ENCODE measurements around the gene MYB.
A peak's percentile ranks its signal among the peaks of the same experiment; 100 is the strongest.

The MYB gene

DNA sequence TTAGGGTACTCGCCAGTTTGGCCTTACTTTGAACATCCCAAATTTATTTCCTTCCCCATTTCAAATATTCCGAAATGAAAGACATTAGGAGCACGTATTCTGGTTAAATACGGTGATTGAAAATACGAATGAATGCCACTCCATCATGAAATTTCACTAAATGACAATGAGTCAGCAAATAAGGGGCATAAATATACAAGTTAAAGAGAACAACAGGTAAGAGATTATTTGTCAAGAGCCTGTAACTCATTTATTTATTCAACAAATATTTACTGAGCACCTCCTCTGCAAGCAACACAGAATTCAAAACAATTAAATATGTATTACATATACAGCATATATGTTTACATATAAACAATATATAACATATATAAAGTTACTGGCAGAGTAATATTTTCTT is 44.8 kb downstream of the MYB start:
- DNase-seq (ENCODE audit: low read depth): no peak
- TF ChIP-seq, protein P1, sequence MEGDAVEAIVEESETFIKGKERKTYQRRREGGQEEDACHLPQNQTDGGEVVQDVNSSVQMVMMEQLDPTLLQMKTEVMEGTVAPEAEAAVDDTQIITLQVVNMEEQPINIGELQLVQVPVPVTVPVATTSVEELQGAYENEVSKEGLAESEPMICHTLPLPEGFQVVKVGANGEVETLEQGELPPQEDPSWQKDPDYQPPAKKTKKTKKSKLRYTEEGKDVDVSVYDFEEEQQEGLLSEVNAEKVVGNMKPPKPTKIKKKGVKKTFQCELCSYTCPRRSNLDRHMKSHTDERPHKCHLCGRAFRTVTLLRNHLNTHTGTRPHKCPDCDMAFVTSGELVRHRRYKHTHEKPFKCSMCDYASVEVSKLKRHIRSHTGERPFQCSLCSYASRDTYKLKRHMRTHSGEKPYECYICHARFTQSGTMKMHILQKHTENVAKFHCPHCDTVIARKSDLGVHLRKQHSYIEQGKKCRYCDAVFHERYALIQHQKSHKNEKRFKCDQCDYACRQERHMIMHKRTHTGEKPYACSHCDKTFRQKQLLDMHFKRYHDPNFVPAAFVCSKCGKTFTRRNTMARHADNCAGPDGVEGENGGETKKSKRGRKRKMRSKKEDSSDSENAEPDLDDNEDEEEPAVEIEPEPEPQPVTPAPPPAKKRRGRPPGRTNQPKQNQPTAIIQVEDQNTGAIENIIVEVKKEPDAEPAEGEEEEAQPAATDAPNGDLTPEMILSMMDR (IDR thresholded peaks at IDR 0.05; ENCODE audit: low read depth, low read length, missing control alignments): no peak
- H3K4me3 ChIP-seq (ENCODE audit: low read depth, low read length): no peak overlapping the region
- in situ Hi-C loops (cut with HindIII; ENCODE audit: low sequenced_read_pairs): no loop called here

DNA sequence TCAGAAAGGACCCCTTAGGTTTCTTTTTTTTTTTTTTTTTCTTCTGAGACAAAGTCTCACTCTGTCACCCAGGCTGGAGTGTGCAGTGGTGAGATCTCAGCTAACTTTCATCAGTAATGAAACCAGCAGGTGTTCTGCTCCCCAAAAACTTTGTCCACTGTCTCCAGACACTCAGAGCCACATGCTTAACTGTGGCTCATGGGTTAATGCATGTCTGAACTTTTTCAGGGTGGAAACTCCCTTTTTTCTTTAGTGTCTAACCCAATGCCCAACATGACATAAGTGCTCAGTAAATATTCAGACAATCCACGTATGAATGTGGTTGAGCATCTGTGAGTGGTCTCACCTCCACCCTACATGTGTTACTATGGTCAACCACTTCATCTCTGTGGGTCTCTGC is 45.4 kb downstream of the MYB start:
- TF ChIP-seq, protein P1 (IDR thresholded peaks at IDR 0.05; ENCODE audit: low read depth, low read length, missing control alignments): no peak
- no peak overlapping the region for H3K4me3 ChIP-seq (ENCODE audit: low read depth, low read length)
- in situ Hi-C loops (cut with HindIII; ENCODE audit: low sequenced_read_pairs): no loop called here
- DNase-seq (ENCODE audit: low read depth): no peak

DNA sequence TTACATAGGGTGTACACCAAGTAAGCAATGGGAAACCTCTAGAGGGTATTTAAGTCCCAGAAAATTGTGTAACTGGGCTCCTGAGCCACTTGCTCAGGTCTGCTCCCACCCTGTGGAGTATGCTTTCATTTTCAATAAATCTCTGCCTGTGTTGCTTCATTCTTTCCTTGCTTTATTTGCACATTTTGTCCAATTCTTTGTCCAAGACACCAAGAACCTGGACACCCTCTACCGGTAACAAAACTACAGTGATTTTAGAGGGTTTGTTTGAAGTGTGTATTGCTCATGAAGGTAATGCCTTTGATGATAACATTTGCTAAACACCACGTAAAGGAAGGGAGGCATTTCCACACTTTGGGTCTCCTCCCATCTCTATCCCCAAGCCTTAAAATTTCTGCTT is 46.2 kb downstream of the MYB start:
- in situ Hi-C loops (cut with HindIII; ENCODE audit: low sequenced_read_pairs): no loop called here
- no peak overlapping the region for H3K4me3 ChIP-seq (ENCODE audit: low read depth, low read length)
- TF ChIP-seq, protein P1 (IDR thresholded peaks at IDR 0.05; ENCODE audit: low read depth, low read length, missing control alignments): no peak
- DNase-seq (ENCODE audit: low read depth): no peak

DNA sequence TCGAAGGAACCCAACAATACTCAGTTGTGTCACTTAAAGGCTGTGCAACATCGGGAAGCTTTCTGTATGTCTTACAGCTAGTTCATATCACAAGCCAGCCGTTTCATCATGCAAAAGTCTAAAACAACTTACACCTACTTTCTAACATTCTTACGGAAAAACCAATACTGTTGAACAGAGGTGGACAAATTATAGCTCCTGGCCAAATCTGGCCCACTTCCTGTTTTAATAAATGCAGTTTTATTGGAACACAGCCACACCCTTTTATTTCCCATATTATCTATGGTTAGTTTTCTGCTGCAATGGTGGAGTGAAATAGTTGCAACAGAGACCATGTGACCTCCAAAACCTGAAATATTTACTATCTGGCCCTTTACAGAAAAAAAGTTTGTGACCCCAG is 46.6 kb downstream of the MYB start:
- no peak overlapping the region for H3K4me3 ChIP-seq (ENCODE audit: low read depth, low read length)
- DNase-seq (ENCODE audit: low read depth): peak; percentile 15
- TF ChIP-seq, protein P1 (IDR thresholded peaks at IDR 0.05; ENCODE audit: low read depth, low read length, missing control alignments): no peak
- in situ Hi-C loops (cut with HindIII; ENCODE audit: low sequenced_read_pairs): no loop called here

DNA sequence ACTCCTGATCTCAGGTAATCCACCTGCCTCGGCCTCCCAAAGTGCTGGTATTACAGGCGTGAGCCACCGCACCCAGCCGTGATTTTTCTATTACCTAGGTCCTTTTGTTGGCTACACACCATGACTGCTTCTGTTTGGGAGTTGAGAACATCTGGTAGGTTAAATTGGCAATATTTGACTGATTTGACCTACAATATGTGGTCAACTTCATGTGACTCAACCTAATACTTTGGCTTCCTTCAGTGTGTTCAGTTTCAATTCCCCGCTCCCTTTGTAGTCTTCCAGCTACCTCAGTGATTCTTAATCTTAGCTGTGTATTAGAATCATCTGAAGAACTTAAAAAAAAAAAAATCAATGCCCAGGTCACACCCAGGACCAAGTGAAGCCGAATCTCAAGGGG is 47.4 kb downstream of the MYB start:
- TF ChIP-seq, protein P1 (IDR thresholded peaks at IDR 0.05; ENCODE audit: low read depth, low read length, missing control alignments): no peak
- no peak for DNase-seq (ENCODE audit: low read depth)
- no peak overlapping the region for H3K4me3 ChIP-seq (ENCODE audit: low read depth, low read length)
- in situ Hi-C loops (cut with HindIII; ENCODE audit: low sequenced_read_pairs): no loop called here

DNA sequence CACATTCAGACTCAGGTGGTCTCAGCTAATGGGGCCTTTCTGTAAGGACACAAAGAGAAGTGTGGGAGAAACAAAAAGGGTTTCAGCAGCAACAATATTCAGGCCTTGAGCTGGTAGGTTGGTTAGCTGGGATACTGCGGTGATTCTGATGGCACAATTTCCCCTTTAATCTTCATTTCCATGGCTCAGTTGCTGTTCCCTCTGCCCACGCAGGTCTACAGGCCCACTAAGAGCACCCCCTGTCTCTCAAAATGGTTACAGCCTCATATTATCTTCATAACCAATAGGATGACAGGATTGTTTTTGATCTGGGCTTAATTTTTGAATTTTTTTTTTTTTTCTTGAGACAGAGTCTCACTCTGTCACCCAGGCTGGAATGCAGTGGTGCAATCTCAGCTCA is 48.9 kb downstream of the MYB start:
- TF ChIP-seq, protein P1 (IDR thresholded peaks at IDR 0.05; ENCODE audit: low read depth, low read length, missing control alignments): no peak
- no peak for DNase-seq (ENCODE audit: low read depth)

More for the DNA sequence above, 48.9 kb downstream of the MYB start:
- in situ Hi-C loops (cut with HindIII; ENCODE audit: low sequenced_read_pairs): no loop called here
- no peak overlapping the region for H3K4me3 ChIP-seq (ENCODE audit: low read depth, low read length)
